Measurements from ENCODE around the gene CCSER1. TPM values are rescaled to one million over a fixed set of nuclear protein-coding genes. Genes with fewer than 3 reads are reported as not detected.

The CCSER1 gene
- total and polyA plus RNA-seq, 2 experiments from 2014 or later, result 5.2 to 23.4 TPM

DNA sequence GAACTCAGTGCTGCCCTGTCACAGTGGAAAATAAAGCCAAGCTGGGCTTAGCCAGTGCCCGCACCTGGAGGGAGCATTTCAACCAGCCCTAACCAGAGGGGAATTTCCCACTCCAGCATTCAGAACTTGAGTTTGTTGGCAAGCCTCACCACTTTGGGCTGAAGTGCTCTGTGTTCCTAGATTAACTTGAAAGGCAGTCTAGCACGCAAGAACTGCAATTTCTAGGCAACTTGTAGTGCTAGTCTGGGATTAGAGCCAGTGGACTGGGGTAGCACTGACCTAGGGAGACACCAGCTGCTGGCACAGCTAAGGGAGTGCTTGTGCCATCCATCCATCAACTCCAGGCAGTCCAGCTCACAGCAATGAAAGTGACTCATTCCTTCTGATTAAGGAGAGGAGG, 1115.9 kb downstream of the CCSER1 start:
- no peak overlapping the region for H3K4me3 ChIP-seq
- DNase-seq (ENCODE audit: low spot score), result peak; percentile 5
- no peaks in the 10 kb centered on the region for H3K36me3 ChIP-seq (replicated peaks; ENCODE audit: insufficient read depth, low read depth)
- no peaks in the 10 kb centered on the region for H3K27me3 ChIP-seq
- H3K79me2 ChIP-seq, result no peaks in the 10 kb centered on the region
- H3K27ac ChIP-seq, result no peak overlapping the region
- H3K9me3 ChIP-seq (ENCODE audit: low read depth), result no peaks in the 10 kb centered on the region
- H3K4me2 ChIP-seq, result no peak overlapping the region
- no peaks in the 10 kb centered on the region for H4K20me1 ChIP-seq (ENCODE audit: insufficient read depth, poor library complexity, severe bottlenecking)
- no peak overlapping the region for H2AFZ ChIP-seq
- TF ChIP-seq, protein P1, sequence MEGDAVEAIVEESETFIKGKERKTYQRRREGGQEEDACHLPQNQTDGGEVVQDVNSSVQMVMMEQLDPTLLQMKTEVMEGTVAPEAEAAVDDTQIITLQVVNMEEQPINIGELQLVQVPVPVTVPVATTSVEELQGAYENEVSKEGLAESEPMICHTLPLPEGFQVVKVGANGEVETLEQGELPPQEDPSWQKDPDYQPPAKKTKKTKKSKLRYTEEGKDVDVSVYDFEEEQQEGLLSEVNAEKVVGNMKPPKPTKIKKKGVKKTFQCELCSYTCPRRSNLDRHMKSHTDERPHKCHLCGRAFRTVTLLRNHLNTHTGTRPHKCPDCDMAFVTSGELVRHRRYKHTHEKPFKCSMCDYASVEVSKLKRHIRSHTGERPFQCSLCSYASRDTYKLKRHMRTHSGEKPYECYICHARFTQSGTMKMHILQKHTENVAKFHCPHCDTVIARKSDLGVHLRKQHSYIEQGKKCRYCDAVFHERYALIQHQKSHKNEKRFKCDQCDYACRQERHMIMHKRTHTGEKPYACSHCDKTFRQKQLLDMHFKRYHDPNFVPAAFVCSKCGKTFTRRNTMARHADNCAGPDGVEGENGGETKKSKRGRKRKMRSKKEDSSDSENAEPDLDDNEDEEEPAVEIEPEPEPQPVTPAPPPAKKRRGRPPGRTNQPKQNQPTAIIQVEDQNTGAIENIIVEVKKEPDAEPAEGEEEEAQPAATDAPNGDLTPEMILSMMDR (IDR thresholded peaks at IDR 0.05; ENCODE audit: poor library complexity), result no peak
- no peak for TF ChIP-seq EZH2phosphoT487 (IDR thresholded peaks at IDR 0.05; ENCODE audit: low read depth, severe bottlenecking, unreplicated experiment)
- no peak for TF ChIP-seq EZH2 (IDR thresholded peaks at IDR 0.05; ENCODE audit: borderline replicate concordance)
- H3K9me2 ChIP-seq (replicated peaks; ENCODE audit: insufficient read depth), result no peaks in the 10 kb centered on the region
- no peaks in the 10 kb centered on the region for H3K4me1 ChIP-seq (ENCODE audit: insufficient read depth)
- 93% methylated on average over 2 of the region's 2 CpGs for WGBS (ENCODE audit: low lambda C conversion rate, missing lambda C conversion rate)

DNA sequence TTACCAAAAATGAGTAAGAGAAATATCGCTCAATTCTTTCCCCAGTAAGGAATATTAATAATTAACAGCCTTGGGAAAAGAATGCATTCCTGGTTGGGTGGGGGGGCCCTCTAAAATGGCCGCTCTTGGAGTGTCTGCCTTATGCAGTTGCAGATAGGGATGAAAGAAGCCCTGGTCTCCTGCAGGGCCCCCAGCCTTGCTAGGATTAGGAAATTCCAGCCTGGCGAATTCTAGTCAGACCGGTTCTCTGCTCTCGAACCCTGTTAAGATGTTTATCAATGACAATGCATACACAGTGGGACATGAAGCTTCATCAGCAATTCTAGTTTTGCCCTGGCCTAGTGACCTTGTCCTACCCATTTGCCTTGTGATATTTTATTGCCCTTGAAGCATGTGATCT, 1128.8 kb downstream of the CCSER1 start:
- no peak overlapping the region for H3K27ac ChIP-seq
- no peak overlapping the region for H3K4me2 ChIP-seq
- DNase-seq (ENCODE audit: low spot score), result no peak
- no peaks in the 10 kb centered on the region for H4K20me1 ChIP-seq (ENCODE audit: insufficient read depth, poor library complexity, severe bottlenecking)
- H3K9me3 ChIP-seq (ENCODE audit: low read depth), result no peaks in the 10 kb centered on the region
- no peaks in the 10 kb centered on the region for H3K79me2 ChIP-seq
- H2AFZ ChIP-seq, result no peak overlapping the region
- H3K27me3 ChIP-seq, result no peaks in the 10 kb centered on the region
- no peak overlapping the region for H3K4me3 ChIP-seq
- no peaks in the 10 kb centered on the region for H3K4me1 ChIP-seq (ENCODE audit: insufficient read depth)
- TF ChIP-seq, protein P1 (IDR thresholded peaks at IDR 0.05; ENCODE audit: poor library complexity), result no peak
- no peaks in the 10 kb centered on the region for H3K36me3 ChIP-seq (replicated peaks; ENCODE audit: insufficient read depth, low read depth)
- 77% methylated on average over 5 of the region's 5 CpGs for WGBS (ENCODE audit: low lambda C conversion rate, missing lambda C conversion rate)
- no peaks in the 10 kb centered on the region for H3K9me2 ChIP-seq (replicated peaks; ENCODE audit: insufficient read depth)

DNA sequence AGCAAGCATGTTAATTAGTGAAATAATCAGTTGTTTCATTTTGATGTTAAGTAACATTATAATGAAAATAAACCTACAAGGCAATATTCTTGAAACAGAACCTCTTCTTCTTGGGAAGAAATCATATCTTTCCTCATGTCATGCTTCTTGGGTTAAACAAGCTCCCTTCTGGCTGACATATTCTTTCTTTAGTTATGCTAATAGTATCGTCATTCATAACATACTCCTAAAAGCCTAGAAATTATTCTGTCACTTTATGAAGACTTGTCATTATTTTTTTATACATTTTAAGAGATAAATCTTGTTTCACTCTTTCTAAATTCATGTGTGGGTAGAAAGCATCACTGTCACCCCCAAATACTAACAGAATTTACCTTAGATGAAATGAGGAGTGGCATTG, 1129.6 kb downstream of the CCSER1 start:
- no peaks in the 10 kb centered on the region for H3K9me3 ChIP-seq (ENCODE audit: low read depth)
- no peak overlapping the region for H3K4me3 ChIP-seq
- 97% methylated on average over 1 of the region's 1 CpG for WGBS (ENCODE audit: low lambda C conversion rate, missing lambda C conversion rate)
- no peaks in the 10 kb centered on the region for H3K27me3 ChIP-seq
- no peaks in the 10 kb centered on the region for H4K20me1 ChIP-seq (ENCODE audit: insufficient read depth, poor library complexity, severe bottlenecking)
- H3K9me2 ChIP-seq (replicated peaks; ENCODE audit: insufficient read depth), result no peaks in the 10 kb centered on the region
- no peak for TF ChIP-seq EZH2 (IDR thresholded peaks at IDR 0.05; ENCODE audit: borderline replicate concordance)
- TF ChIP-seq, protein P1 (IDR thresholded peaks at IDR 0.05; ENCODE audit: poor library complexity), result no peak
- no peak for TF ChIP-seq EZH2phosphoT487 (IDR thresholded peaks at IDR 0.05; ENCODE audit: low read depth, severe bottlenecking, unreplicated experiment)
- no peaks in the 10 kb centered on the region for H3K36me3 ChIP-seq (replicated peaks; ENCODE audit: insufficient read depth, low read depth)
- H3K79me2 ChIP-seq, result no peaks in the 10 kb centered on the region
- no peak overlapping the region for H2AFZ ChIP-seq
- H3K4me2 ChIP-seq, result no peak overlapping the region
- DNase-seq (ENCODE audit: low spot score), result no peak
- H3K27ac ChIP-seq, result no peak overlapping the region
- H3K4me1 ChIP-seq (ENCODE audit: insufficient read depth), result no peaks in the 10 kb centered on the region

DNA sequence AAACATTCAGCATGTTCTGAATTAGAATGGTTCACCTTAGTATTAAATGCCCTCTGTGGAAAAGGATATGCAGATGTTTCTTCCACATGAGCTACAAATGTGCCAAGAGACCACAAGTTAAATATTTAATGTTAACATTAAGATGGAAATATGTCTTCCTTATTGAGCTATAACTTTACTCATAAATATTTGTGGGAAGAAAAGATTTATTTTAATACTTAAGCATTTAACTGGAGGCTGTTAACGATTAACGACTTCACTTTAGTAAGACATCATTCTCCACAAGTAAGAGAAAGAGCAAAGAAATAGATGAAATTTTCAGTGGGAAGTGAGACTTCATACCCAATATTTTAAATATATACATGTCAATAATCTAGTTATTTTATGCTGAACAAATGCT, 1130.5 kb downstream of the CCSER1 start:
- Histone ChIP-seq H3K79me2 (no peaks in the 10 kb centered on the region), H3K4me2 (no peak overlapping the region), H3K9me3 (ENCODE audit: low read depth) (no peaks in the 10 kb centered on the region), H3K9me2 (replicated peaks; ENCODE audit: insufficient read depth) (no peaks in the 10 kb centered on the region), H3K27me3 (no peaks in the 10 kb centered on the region), H3K4me3 (no peak overlapping the region), H4K20me1 (ENCODE audit: insufficient read depth, poor library complexity, severe bottlenecking) (no peaks in the 10 kb centered on the region), H2AFZ (no peak overlapping the region), H3K4me1 (ENCODE audit: insufficient read depth) (no peaks in the 10 kb centered on the region), H3K27ac (no peak overlapping the region), H3K36me3 (replicated peaks; ENCODE audit: insufficient read depth, low read depth) (no peaks in the 10 kb centered on the region)
- 88% methylated on average over 2 of the region's 2 CpGs for WGBS (ENCODE audit: low lambda C conversion rate, missing lambda C conversion rate)
- TF ChIP-seq, protein P1 (IDR thresholded peaks at IDR 0.05; ENCODE audit: poor library complexity), result no peak
- TF ChIP-seq EZH2phosphoT487 (IDR thresholded peaks at IDR 0.05; ENCODE audit: low read depth, severe bottlenecking, unreplicated experiment), result no peak
- no peak for TF ChIP-seq EZH2 (IDR thresholded peaks at IDR 0.05; ENCODE audit: borderline replicate concordance)
- no peak for DNase-seq (ENCODE audit: low spot score)

All from hepatocyte (in vitro differentiated cells).